LNCaP clone FGC (cell line): Measurements from ENCODE around the gene RBFOX2.
"Not testable (repeated sequence)": the region's sequence is repeated elsewhere in the genome, so short reads cannot be mapped to it uniquely, and the experiment has no call there.

Experiments used
- DNase-seq: peaks from one replicate; pipeline ENCODE4 v3.0.0-alpha.2; 2011; ENCODE audit warnings: low read depth
- H3K4me3 ChIP-seq: 2 replicates; pipeline ENCODE4 v1.5.1; 2011; ENCODE audit warnings: mild to moderate bottlenecking, low read depth, low read length, control low read depth
- CTCF ChIP-seq: IDR thresholded peaks from 2 replicates; pipeline ENCODE4 v1.5.1; 2012; ENCODE audit warnings: mild to moderate bottlenecking; ENCODE audit not compliant: control insufficient read depth, insufficient read depth; ENCODE audit errors: extremely low read depth

Gene RBFOX2

GRCh38 chr22:35998748-35999147, 29.9 kb downstream of the RBFOX2 start:
- DNase-seq: no peak
- no peak overlapping the region for H3K4me3 ChIP-seq
- TF ChIP-seq CTCF: no peak

- TF ChIP-seq CTCF: no peak
- no peak overlapping the region for H3K4me3 ChIP-seq
- no peak for DNase-seq
Observed at GRCh38 chr22:35997438-35997837, 31.2 kb downstream of the RBFOX2 start.

- TF ChIP-seq CTCF: no peak
- no peak for DNase-seq
- no peak overlapping the region for H3K4me3 ChIP-seq
Observed at GRCh38 chr22:35996596-35996995, 32.0 kb downstream of the RBFOX2 start.

GRCh38 chr22:35995772-35996171, 32.9 kb downstream of the RBFOX2 start:
- no peak for DNase-seq
- no peak overlapping the region for H3K4me3 ChIP-seq
- no peak for TF ChIP-seq CTCF

GRCh38 chr22:35995348-35995747, 33.3 kb downstream of the RBFOX2 start:
- DNase-seq: no peak
- H3K4me3 ChIP-seq: no peak overlapping the region
- TF ChIP-seq CTCF: no peak

GRCh38 chr22:35993727-35994126, 34.9 kb downstream of the RBFOX2 start:
- DNase-seq, H3K4me3 ChIP-seq: not testable (repeated sequence)

GRCh38 chr22:35993048-35993714, 35.4 kb downstream of the RBFOX2 start:
- DNase-seq: no peak
- H3K4me3 ChIP-seq: no peak overlapping the region
- no peak for TF ChIP-seq CTCF
